ENCODE data around the gene RIIAD1. TPM values are rescaled to one million over a fixed set of nuclear protein-coding genes. Genes with fewer than 3 reads are reported as not detected.

Gene RIIAD1
- total RNA-seq, 1 experiment from 2014 or later, result 0.12 TPM

- BruUV-seq (replicated peaks), result no TSS peak
- Histone ChIP-seq H3K27me3 (ENCODE audit: insufficient read depth, low read length) (peaks cover 11% of the 10 kb centered on the region; the same call in 1 of the 2 replicates), H3K9ac (ENCODE audit: low read length) (no peak overlapping the region)
Measured at GRCh38 chr1:151713044-151713443, 8.3 kb upstream of the RIIAD1 start.

GRCh38 chr1:151713874-151714273, 7.4 kb upstream of the RIIAD1 start:
- no peak for ATAC-seq
- H2AFZ ChIP-seq (ENCODE audit: low read depth, low read length, poor library complexity, severe bottlenecking), result no peak overlapping the region
- TF ChIP-seq EGR1 (IDR thresholded peaks at IDR 0.05; ENCODE audit: low read depth) (no peak), SRF (IDR thresholded peaks at IDR 0.05; ENCODE audit: low read depth) (no peak), RAD21 (IDR thresholded peaks at IDR 0.05; ENCODE audit: low read depth) (no peak), EZH2 (IDR thresholded peaks at IDR 0.05) (no peak), CBX3 (IDR thresholded peaks at IDR 0.05; ENCODE audit: low read depth) (no peak)
- TF ChIP-seq, protein P1, sequence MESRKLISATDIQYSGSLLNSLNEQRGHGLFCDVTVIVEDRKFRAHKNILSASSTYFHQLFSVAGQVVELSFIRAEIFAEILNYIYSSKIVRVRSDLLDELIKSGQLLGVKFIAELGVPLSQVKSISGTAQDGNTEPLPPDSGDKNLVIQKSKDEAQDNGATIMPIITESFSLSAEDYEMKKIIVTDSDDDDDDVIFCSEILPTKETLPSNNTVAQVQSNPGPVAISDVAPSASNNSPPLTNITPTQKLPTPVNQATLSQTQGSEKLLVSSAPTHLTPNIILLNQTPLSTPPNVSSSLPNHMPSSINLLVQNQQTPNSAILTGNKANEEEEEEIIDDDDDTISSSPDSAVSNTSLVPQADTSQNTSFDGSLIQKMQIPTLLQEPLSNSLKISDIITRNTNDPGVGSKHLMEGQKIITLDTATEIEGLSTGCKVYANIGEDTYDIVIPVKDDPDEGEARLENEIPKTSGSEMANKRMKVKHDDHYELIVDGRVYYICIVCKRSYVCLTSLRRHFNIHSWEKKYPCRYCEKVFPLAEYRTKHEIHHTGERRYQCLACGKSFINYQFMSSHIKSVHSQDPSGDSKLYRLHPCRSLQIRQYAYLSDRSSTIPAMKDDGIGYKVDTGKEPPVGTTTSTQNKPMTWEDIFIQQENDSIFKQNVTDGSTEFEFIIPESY (IDR thresholded peaks at IDR 0.05; ENCODE audit: extremely low read depth, insufficient replicate concordance, low read length), result no peak

More at GRCh38 chr1:151713044-151713443, 8.3 kb upstream of the RIIAD1 start:
- Histone ChIP-seq H3K36me3 (ENCODE audit: control insufficient read depth in 1 of 2, insufficient read depth in 2 of 2, low read length in 2 of 2) (no peaks in the 10 kb centered on the region), H3K9me2 (ENCODE audit: insufficient read depth) (no peaks in the 10 kb centered on the region), H3K9me3 (ENCODE audit: control insufficient read depth in 1 of 2, insufficient read depth in 1 of 2, low read depth in 1 of 2, low read length in 2 of 2) (no peaks in the 10 kb centered on the region), H2AFZ (ENCODE audit: low read depth, low read length, poor library complexity, severe bottlenecking) (no peak overlapping the region), H3K4me2 (ENCODE audit: low read length) (no peak overlapping the region), H3K27ac (ENCODE audit: low read depth, low read length) (no peak overlapping the region), H3K4me1 (ENCODE audit: control insufficient read depth in 1 of 2, insufficient read depth in 2 of 2, low read length in 2 of 2) (no peaks in the 10 kb centered on the region), H4K20me1 (ENCODE audit: insufficient read depth) (no peaks in the 10 kb centered on the region), H3K4me3 (replicated peaks in 1 of 2; ENCODE audit: low read depth in 1 of 2, low read length in 2 of 2) (no peak overlapping the region), H3K79me2 (ENCODE audit: insufficient read depth, low read length) (no peaks in the 10 kb centered on the region)
- POLR2A ChIA-PET, result no interaction called here
- intact Hi-C loops (cut with micrococcal nuclease), result no loop called here
- ATAC-seq (no peak), DNase-seq (ENCODE audit: low read depth, low spot score) (no peak)
- RAD21 ChIA-PET (ENCODE audit: low non-redundant PET in 1 of 2, low total read pairs in 2 of 2, uncharacterized antibody in 2 of 2, unreplicated experiment in 2 of 2), result no interaction called here
- TF ChIP-seq RAD21 (IDR thresholded peaks at IDR 0.05; ENCODE audit: low read depth) (no peak), ZFX (IDR thresholded peaks at IDR 0.05) (no peak), CBX3 (IDR thresholded peaks at IDR 0.05; ENCODE audit: low read depth) (no peak), ATF3 (IDR thresholded peaks at IDR 0.05) (no peak), SIN3A (IDR thresholded peaks at IDR 0.05; ENCODE audit: low read depth) (no peak), ELF1 (IDR thresholded peaks at IDR 0.05; ENCODE audit: borderline replicate concordance, low read depth) (no peak), YY1 (IDR thresholded peaks at IDR 0.05; ENCODE audit: extremely low read depth, insufficient replicate concordance, low read depth, low read length) (no peak), EZH2phosphoT487 (IDR thresholded peaks at IDR 0.05; ENCODE audit: borderline replicate concordance) (no peak)
- CTCF ChIA-PET, result interaction anchor here (1.0 kb wide), 1 partner anchor 22 kb away, joined by 3 read pairs; no protein-coding TSS in a partner anchor

More at GRCh38 chr1:151713874-151714273, 7.4 kb upstream of the RIIAD1 start:
- H3K27ac ChIP-seq (ENCODE audit: low read depth, low read length), result no peak overlapping the region
- RAD21 ChIA-PET (ENCODE audit: low non-redundant PET in 1 of 2, low total read pairs in 2 of 2, uncharacterized antibody in 2 of 2, unreplicated experiment in 2 of 2), result no interaction called here
- H3K36me3 ChIP-seq (ENCODE audit: control insufficient read depth in 1 of 2, insufficient read depth in 2 of 2, low read length in 2 of 2), result no peaks in the 10 kb centered on the region
- H3K9ac ChIP-seq (ENCODE audit: low read length), result no peak overlapping the region
- BruUV-seq (replicated peaks), result no TSS peak
- CTCF ChIA-PET, result no interaction called here
- POLR2A ChIA-PET, result no interaction called here
- no peak overlapping the region for H3K4me2 ChIP-seq (ENCODE audit: low read length)
- H3K9me3 ChIP-seq (ENCODE audit: control insufficient read depth in 1 of 2, insufficient read depth in 1 of 2, low read depth in 1 of 2, low read length in 2 of 2), result no peaks in the 10 kb centered on the region
- intact Hi-C loops (cut with micrococcal nuclease), result no loop called here
- no peak overlapping the region for H3K4me3 ChIP-seq (replicated peaks in 1 of 2; ENCODE audit: low read depth in 1 of 2, low read length in 2 of 2)
- no peaks in the 10 kb centered on the region for H3K4me1 ChIP-seq (ENCODE audit: control insufficient read depth in 1 of 2, insufficient read depth in 2 of 2, low read length in 2 of 2)
- H4K20me1 ChIP-seq (ENCODE audit: insufficient read depth), result no peaks in the 10 kb centered on the region
- peaks cover 20% of the 10 kb centered on the region for H3K27me3 ChIP-seq (ENCODE audit: insufficient read depth, low read length)
- no peaks in the 10 kb centered on the region for H3K9me2 ChIP-seq (ENCODE audit: insufficient read depth)
- no peak for DNase-seq (ENCODE audit: low read depth, low spot score)
- no peaks in the 10 kb centered on the region for H3K79me2 ChIP-seq (ENCODE audit: insufficient read depth, low read length)
